Measurements from ENCODE around the gene USP25.

USP25 gene

GRCh38 chr21:15729674-15730483, at the start of gene USP25:
USP25 (plus strand) TSS chr21:15729982; CDS start chr21:15730394, 412 bp downstream.
- DNase-seq (ENCODE audit: low read depth in 2 of 2): peak; percentile 86 to 91

GRCh38 chr21:15682186-15682895, 47.4 kb upstream of the USP25 start:
- DNase-seq (ENCODE audit: low read depth in 2 of 2): no peak

GRCh38 chr21:15682977-15683376, 46.8 kb upstream of the USP25 start:
- DNase-seq (ENCODE audit: low read depth in 2 of 2): no peak

- DNase-seq (ENCODE audit: low read depth in 2 of 2): no peak
Measured at GRCh38 chr21:15686506-15686905, 43.3 kb upstream of the USP25 start.

GRCh38 chr21:15687208-15687607, 42.6 kb upstream of the USP25 start:
- no peak for DNase-seq (ENCODE audit: low read depth in 2 of 2)

GRCh38 chr21:15688016-15688415, 41.8 kb upstream of the USP25 start:
- DNase-seq (ENCODE audit: low read depth in 2 of 2): no peak

- DNase-seq (ENCODE audit: low read depth in 2 of 2): no peak
Measured at GRCh38 chr21:15688809-15689208, 41.0 kb upstream of the USP25 start.

- DNase-seq (ENCODE audit: low read depth in 2 of 2): no peak
Measured at GRCh38 chr21:15692711-15693110, 37.1 kb upstream of the USP25 start.

- DNase-seq (ENCODE audit: low read depth in 2 of 2): no peak
Measured at GRCh38 chr21:15695241-15695640, 34.5 kb upstream of the USP25 start.

- no peak for DNase-seq (ENCODE audit: low read depth in 2 of 2)
Measured at GRCh38 chr21:15701830-15702229, 28.0 kb upstream of the USP25 start.

- no peak for DNase-seq (ENCODE audit: low read depth in 2 of 2)
Measured at GRCh38 chr21:15703932-15704331, 25.9 kb upstream of the USP25 start.

- no peak for DNase-seq (ENCODE audit: low read depth in 2 of 2)
Measured at GRCh38 chr21:15706696-15707095, 23.1 kb upstream of the USP25 start.

GRCh38 chr21:15713412-15713811, 16.4 kb upstream of the USP25 start:
- DNase-seq (ENCODE audit: low read depth in 2 of 2): no peak

GRCh38 chr21:15718711-15719110, 11.1 kb upstream of the USP25 start:
- no peak for DNase-seq (ENCODE audit: low read depth in 2 of 2)

GRCh38 chr21:15719976-15720375, 9.8 kb upstream of the USP25 start:
- DNase-seq (ENCODE audit: low read depth in 2 of 2): no peak

- DNase-seq (ENCODE audit: low read depth in 2 of 2): no peak
Measured at GRCh38 chr21:15722591-15723324, 7.0 kb upstream of the USP25 start.

GRCh38 chr21:15725949-15726348, 3.8 kb upstream of the USP25 start:
- no peak for DNase-seq (ENCODE audit: low read depth in 2 of 2)

GRCh38 chr21:15728046-15728445, 1.7 kb upstream of the USP25 start:
- DNase-seq (ENCODE audit: low read depth in 2 of 2): no peak

- DNase-seq (ENCODE audit: low read depth in 2 of 2): no peak
Measured at GRCh38 chr21:15729346-15729673, 472 bp upstream of the USP25 start.

GRCh38 chr21:15730484-15731242, 881 bp downstream of the USP25 start:
- DNase-seq (ENCODE audit: low read depth in 2 of 2): peak in 1 of 2 donors; percentile 10

- no peak for DNase-seq (ENCODE audit: low read depth in 2 of 2)
Measured at GRCh38 chr21:15731243-15731613, 1.4 kb downstream of the USP25 start.
